GM12891 (cell line): ENCODE measurements around the gene FOXD4L6.
"Not testable (repeated sequence)": the region's sequence is repeated elsewhere in the genome, so short reads cannot be mapped to it uniquely, and the experiment has no call there.

Source experiments
- POLR2A ChIP-seq: IDR thresholded peaks from 2 replicates; pipeline ENCODE4 v1.6.1; 2011; ENCODE audit warnings: low read depth, low read length, control low read depth
- POLR2AphosphoS5 ChIP-seq: IDR thresholded peaks from 2 replicates; pipeline ENCODE4 v1.6.1; 2011; ENCODE audit warnings: low read depth, low read length, control low read depth
- SPI1 ChIP-seq: IDR thresholded peaks from 2 replicates; pipeline ENCODE4 v1.6.1; 2011; ENCODE audit warnings: low read depth, low read length, control low read depth
- TAF1 ChIP-seq: IDR thresholded peaks from 2 replicates; pipeline ENCODE4 v1.6.1; 2011; ENCODE audit warnings: low read depth, low read length, control low read depth

- TF ChIP-seq TAF1, POLR2A, POLR2AphosphoS5, SPI1: not testable (repeated sequence)
Measured at GRCh38 chr9:41086685-41087084, 41.8 kb downstream of the FOXD4L6 start.
